Glomerular endothelial cell (primary cell): Measurements from ENCODE around the gene CDK5R1. TPM values are rescaled to one million over a fixed set of nuclear protein-coding genes. Genes with fewer than 3 reads are reported as not detected.

Source experiments
- total RNA-seq: library from RNA; depleted of rRNA; stranded (reverse); fragments of >200 nt; gene quantifications from 2 replicates; pipeline ENCODE4 v1.2.3, GENCODE V29; 2015

Gene CDK5R1
- total RNA-seq, 1 donor from 2014 or later, result 3.5 TPM

Other genes with a start within 250 kb of the CDK5R1 start
- gene RHBDL3, start 221.2 kb upstream of the CDK5R1 start, total RNA-seq, result not detected in 2 replicates
- gene C17orf75, start 144.8 kb upstream of the CDK5R1 start, total RNA-seq, result 7.8 and 8.4 TPM in 2 replicates
- gene ZNF207, start 136.8 kb upstream of the CDK5R1 start, total RNA-seq, result 130 and 142 TPM in 2 replicates
- gene PSMD11, start 42.5 kb upstream of the CDK5R1 start, total RNA-seq, result 88.7 and 99.8 TPM in 2 replicates